CD4-positive, alpha-beta T cell treated with Interleukin-6 at 100 ng/mL for 8 hours (primary cell): ENCODE data around the gene MGAT4A.
"Not testable (repeated sequence)": the region's sequence is repeated elsewhere in the genome, so short reads cannot be mapped to it uniquely, and the experiment has no call there.

Experiments
- DNase-seq: peaks from one replicate; pipeline ENCODE4 v3.0.0-alpha.2; 2020; ENCODE audit warnings: mixed read lengths, low spot score

Gene MGAT4A

GRCh38 chr2:98607104-98607503 is 123.8 kb downstream of the MGAT4A start:
- no peak for DNase-seq

GRCh38 chr2:98606431-98606830 is 124.5 kb downstream of the MGAT4A start:
- DNase-seq, result no peak

- no peak for DNase-seq
These were observed 125.9 kb downstream of the MGAT4A start for GRCh38 chr2:98605076-98605475.

GRCh38 chr2:98604547-98604946 is 126.4 kb downstream of the MGAT4A start:
- DNase-seq, result no peak

- no peak for DNase-seq
These were observed 129.3 kb downstream of the MGAT4A start for GRCh38 chr2:98601532-98602132.

GRCh38 chr2:98598781-98599428 is 132.0 kb downstream of the MGAT4A start:
- no peak for DNase-seq

- not testable (repeated sequence) for DNase-seq
These were observed 136.3 kb downstream of the MGAT4A start for GRCh38 chr2:98594665-98595064.

- DNase-seq, result no peak
These were observed 138.4 kb downstream of the MGAT4A start for GRCh38 chr2:98592565-98592964.

- no peak for DNase-seq
These were observed 141.4 kb downstream of the MGAT4A start for GRCh38 chr2:98589489-98589888.

- DNase-seq, result no peak
These were observed 142.0 kb downstream of the MGAT4A start for GRCh38 chr2:98588880-98589431.

GRCh38 chr2:98586551-98587140 is 144.3 kb downstream of the MGAT4A start:
- no peak for DNase-seq

- no peak for DNase-seq
These were observed 145.5 kb downstream of the MGAT4A start for GRCh38 chr2:98585386-98585785.

GRCh38 chr2:98583816-98584618 is 146.9 kb downstream of the MGAT4A start:
- no peak for DNase-seq

GRCh38 chr2:98583276-98583675 is 147.7 kb downstream of the MGAT4A start:
- DNase-seq, result no peak

GRCh38 chr2:98582523-98582922 is 148.4 kb downstream of the MGAT4A start:
- DNase-seq, result no peak

- no peak for DNase-seq
These were observed 150.2 kb downstream of the MGAT4A start for GRCh38 chr2:98580656-98581284.

- no peak for DNase-seq
These were observed 151.0 kb downstream of the MGAT4A start for GRCh38 chr2:98579926-98580325.

- DNase-seq, result no peak
These were observed 152.7 kb downstream of the MGAT4A start for GRCh38 chr2:98578231-98578630.

GRCh38 chr2:98577313-98577712 is 153.6 kb downstream of the MGAT4A start:
- DNase-seq, result no peak

GRCh38 chr2:98576666-98577312 is 154.1 kb downstream of the MGAT4A start:
- DNase-seq, result no peak

GRCh38 chr2:98573426-98573825 is 157.5 kb downstream of the MGAT4A start:
- no peak for DNase-seq
